Measurements from ENCODE around the gene NT5C.

- no peak for TF ChIP-seq CTCF (IDR thresholded peaks at IDR 0.05)
- TF ChIP-seq POLR2AphosphoS5 (IDR thresholded peaks at IDR 0.05; ENCODE audit: insufficient read depth in 1 of 2, low read depth in 1 of 2): no peak
Measured at GRCh38 chr17:75086496-75087181, 44.9 kb downstream of the NT5C start.
